ENCODE results near the gene INPP5D. TPM values are rescaled to one million over a fixed set of nuclear protein-coding genes. Genes with fewer than 3 reads are reported as not detected.

INPP5D gene
- polyA plus RNA-seq, 1 donor (not counting 4 experiments of a cell fraction or from before 2014, with no cell fraction given): 7.5 TPM

DNA sequence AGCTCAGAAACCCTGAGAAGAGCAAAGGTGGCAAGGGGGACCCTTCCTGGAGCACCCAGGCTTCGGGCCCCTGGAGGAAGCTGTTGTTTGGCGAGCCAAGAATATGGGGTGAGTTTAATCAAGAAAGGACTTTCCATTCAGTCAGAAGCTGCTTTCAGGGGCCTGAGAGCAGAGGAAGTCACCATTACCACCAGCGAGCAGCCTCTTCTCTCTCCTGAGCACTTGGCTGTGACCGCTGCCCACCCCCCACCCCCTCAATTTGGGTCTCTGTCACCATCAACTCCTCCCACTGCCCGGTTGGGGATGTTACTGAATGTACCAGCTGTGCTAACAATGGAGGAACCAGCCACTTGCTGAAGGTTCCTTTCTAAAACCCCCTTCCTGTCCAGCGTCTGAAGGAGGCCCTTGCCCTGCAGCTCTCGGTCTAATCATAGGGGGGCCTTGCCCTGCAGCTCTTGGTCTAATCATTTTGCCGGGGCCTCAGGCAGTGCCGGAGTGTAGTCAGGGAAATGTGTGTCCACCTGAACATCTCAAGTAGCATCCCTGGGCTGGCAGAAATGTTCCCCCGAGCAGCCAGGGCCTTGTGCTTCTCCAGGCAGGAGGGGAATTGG is 943 bp downstream of the INPP5D start:
- Histone ChIP-seq H3K79me2 (ENCODE audit: control insufficient read depth, insufficient read depth, low read length) (no peaks in the 10 kb centered on the region), H3K36me3 (ENCODE audit: control insufficient read depth in 2 of 2, extremely low read depth in 1 of 2, insufficient read depth in 2 of 2, low read length in 2 of 2) (no peaks in the 10 kb centered on the region), H3K9ac (ENCODE audit: control insufficient read depth, extremely low read depth, insufficient read depth, low read length) (no peak overlapping the region), H3K9me3 (ENCODE audit: control insufficient read depth, low read depth, low read length) (no peaks in the 10 kb centered on the region), H4K20me1 (ENCODE audit: control insufficient read depth, extremely low read depth, insufficient read depth, low read length) (no peaks in the 10 kb centered on the region), H3K4me3 (ENCODE audit: control insufficient read depth in 2 of 3, extremely low read depth in 1 of 3, insufficient read depth in 2 of 3, low read depth in 1 of 3, low read length in 3 of 3) (no peak overlapping the region), H3K27me3 (ENCODE audit: control insufficient read depth, extremely low read depth, insufficient read depth, low read length) (no peaks in the 10 kb centered on the region), H2AFZ (ENCODE audit: control insufficient read depth, low read length) (no peak overlapping the region), H3K27ac (ENCODE audit: control insufficient read depth, insufficient read depth, low read length) (no peak overlapping the region), H3K4me2 (ENCODE audit: control insufficient read depth, extremely low read depth, insufficient read depth, low read depth, low read length) (no peak overlapping the region), H3K4me1 (ENCODE audit: control insufficient read depth, extremely low read depth, insufficient read depth, low read length) (no peaks in the 10 kb centered on the region), H3K9me1 (ENCODE audit: control insufficient read depth, extremely low read depth, insufficient read depth, low read length) (no peaks in the 10 kb centered on the region)
- dilution Hi-C loops (cut with MboI; ENCODE audit: extremely low pct_ligation_motif_present, low sequenced_read_pairs): no loop called here
- no peak for TF ChIP-seq EZH2 (IDR thresholded peaks at IDR 0.05; ENCODE audit: low read length)
- no peak for FAIRE-seq
- no peak for DNase-seq (ENCODE audit: low read depth, low spot score)

DNA sequence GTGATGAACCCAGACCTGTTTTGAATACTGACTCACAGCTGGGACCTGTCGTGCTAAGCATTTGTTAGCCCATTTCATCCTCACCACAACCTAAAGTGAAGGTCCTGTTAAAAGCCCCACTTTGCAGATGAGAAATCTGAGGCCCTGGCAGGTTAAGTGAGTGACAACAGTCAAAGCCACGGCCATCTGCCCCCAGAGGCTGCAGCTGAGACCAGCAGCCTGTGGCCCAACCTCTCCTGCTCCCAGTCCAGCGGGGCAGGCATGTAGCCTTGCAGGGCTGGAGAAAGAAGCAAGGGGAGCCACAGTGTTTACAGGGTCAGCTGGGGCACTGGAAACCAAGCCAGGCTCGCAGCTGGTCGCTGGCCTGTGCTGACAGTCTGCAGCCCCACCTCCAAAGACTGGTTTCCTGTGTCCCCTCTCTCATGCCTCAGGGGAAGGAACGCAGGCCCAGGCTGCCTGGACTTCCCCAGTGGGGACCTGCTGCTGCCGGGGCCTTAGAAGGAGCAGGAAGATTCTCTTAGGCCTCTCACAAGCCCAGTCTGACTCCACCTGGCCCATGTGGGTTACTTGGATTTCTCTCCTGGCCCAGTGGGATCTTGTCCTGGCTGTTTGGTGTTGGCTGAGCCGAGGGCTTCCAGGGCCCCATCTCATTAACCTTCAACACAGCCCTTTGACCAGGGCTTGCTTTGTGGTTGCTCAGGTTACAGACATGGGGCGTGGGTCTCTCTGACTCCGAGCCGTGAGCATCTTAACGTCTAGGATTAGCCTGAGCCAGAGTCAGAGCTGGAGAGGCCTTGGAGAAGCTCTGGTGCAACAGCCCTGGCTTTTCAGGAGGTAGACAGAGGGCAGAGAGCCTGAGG is 1.7 kb downstream of the INPP5D start:
- Histone ChIP-seq H3K27me3 (ENCODE audit: control insufficient read depth, extremely low read depth, insufficient read depth, low read length) (no peaks in the 10 kb centered on the region), H3K36me3 (ENCODE audit: control insufficient read depth in 2 of 2, extremely low read depth in 1 of 2, insufficient read depth in 2 of 2, low read length in 2 of 2) (no peaks in the 10 kb centered on the region), H3K27ac (ENCODE audit: control insufficient read depth, insufficient read depth, low read length) (no peak overlapping the region), H3K79me2 (ENCODE audit: control insufficient read depth, insufficient read depth, low read length) (no peaks in the 10 kb centered on the region), H3K9me3 (ENCODE audit: control insufficient read depth, low read depth, low read length) (no peaks in the 10 kb centered on the region), H2AFZ (ENCODE audit: control insufficient read depth, low read length) (no peak overlapping the region), H4K20me1 (ENCODE audit: control insufficient read depth, extremely low read depth, insufficient read depth, low read length) (no peaks in the 10 kb centered on the region), H3K4me1 (ENCODE audit: control insufficient read depth, extremely low read depth, insufficient read depth, low read length) (peaks cover 1% of the 10 kb centered on the region), H3K9ac (ENCODE audit: control insufficient read depth, extremely low read depth, insufficient read depth, low read length) (no peak overlapping the region), H3K4me3 (ENCODE audit: control insufficient read depth in 2 of 3, extremely low read depth in 1 of 3, insufficient read depth in 2 of 3, low read depth in 1 of 3, low read length in 3 of 3) (no peak overlapping the region), H3K9me1 (ENCODE audit: control insufficient read depth, extremely low read depth, insufficient read depth, low read length) (no peaks in the 10 kb centered on the region), H3K4me2 (ENCODE audit: control insufficient read depth, extremely low read depth, insufficient read depth, low read depth, low read length) (no peak overlapping the region)
- DNase-seq (ENCODE audit: low read depth, low spot score) (no peak), FAIRE-seq (no peak)
- no peak for TF ChIP-seq EZH2 (IDR thresholded peaks at IDR 0.05; ENCODE audit: low read length)
- TF ChIP-seq, protein P1, sequence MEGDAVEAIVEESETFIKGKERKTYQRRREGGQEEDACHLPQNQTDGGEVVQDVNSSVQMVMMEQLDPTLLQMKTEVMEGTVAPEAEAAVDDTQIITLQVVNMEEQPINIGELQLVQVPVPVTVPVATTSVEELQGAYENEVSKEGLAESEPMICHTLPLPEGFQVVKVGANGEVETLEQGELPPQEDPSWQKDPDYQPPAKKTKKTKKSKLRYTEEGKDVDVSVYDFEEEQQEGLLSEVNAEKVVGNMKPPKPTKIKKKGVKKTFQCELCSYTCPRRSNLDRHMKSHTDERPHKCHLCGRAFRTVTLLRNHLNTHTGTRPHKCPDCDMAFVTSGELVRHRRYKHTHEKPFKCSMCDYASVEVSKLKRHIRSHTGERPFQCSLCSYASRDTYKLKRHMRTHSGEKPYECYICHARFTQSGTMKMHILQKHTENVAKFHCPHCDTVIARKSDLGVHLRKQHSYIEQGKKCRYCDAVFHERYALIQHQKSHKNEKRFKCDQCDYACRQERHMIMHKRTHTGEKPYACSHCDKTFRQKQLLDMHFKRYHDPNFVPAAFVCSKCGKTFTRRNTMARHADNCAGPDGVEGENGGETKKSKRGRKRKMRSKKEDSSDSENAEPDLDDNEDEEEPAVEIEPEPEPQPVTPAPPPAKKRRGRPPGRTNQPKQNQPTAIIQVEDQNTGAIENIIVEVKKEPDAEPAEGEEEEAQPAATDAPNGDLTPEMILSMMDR (optimal IDR thresholded peaks at IDR 0.05 in 1 of 3, IDR thresholded peaks at IDR 0.05 in 1 of 3, conservative IDR thresholded peaks at IDR 0.05 in 1 of 3; ENCODE audit: extremely low read depth in 1 of 3, insufficient read depth in 2 of 3, low read length in 3 of 3): no peak
- dilution Hi-C loops (cut with MboI; ENCODE audit: extremely low pct_ligation_motif_present, low sequenced_read_pairs): no loop called here
